Fibroblast of lung (primary cell): Measurements from ENCODE around the gene C6orf163.
A peak's percentile ranks its signal among the peaks of the same experiment; 100 is the strongest.

ENCODE experiments used
- EZH2 ChIP-seq: IDR thresholded peaks from 2 replicates; pipeline ENCODE4 v1.5.1; 2012; ENCODE audit warnings: low read length, control low read depth, mild to moderate bottlenecking; ENCODE audit errors: missing control alignments
- TF ChIP-seq, protein P1 (sequence below), 2 donors: IDR thresholded peaks in 1 of 2; conservative IDR thresholded peaks in 1 of 2; 1 replicate in 1 of 2; 2 replicates in 1 of 2; pipeline ENCODE4 v1.5.1; 2011 to 2012; ENCODE audit warnings: low read length in 2 of 2, control low read depth in 1 of 2, inconsistent platforms in 1 of 2, low read depth in 1 of 2, mild to moderate bottlenecking in 1 of 2

DNA sequence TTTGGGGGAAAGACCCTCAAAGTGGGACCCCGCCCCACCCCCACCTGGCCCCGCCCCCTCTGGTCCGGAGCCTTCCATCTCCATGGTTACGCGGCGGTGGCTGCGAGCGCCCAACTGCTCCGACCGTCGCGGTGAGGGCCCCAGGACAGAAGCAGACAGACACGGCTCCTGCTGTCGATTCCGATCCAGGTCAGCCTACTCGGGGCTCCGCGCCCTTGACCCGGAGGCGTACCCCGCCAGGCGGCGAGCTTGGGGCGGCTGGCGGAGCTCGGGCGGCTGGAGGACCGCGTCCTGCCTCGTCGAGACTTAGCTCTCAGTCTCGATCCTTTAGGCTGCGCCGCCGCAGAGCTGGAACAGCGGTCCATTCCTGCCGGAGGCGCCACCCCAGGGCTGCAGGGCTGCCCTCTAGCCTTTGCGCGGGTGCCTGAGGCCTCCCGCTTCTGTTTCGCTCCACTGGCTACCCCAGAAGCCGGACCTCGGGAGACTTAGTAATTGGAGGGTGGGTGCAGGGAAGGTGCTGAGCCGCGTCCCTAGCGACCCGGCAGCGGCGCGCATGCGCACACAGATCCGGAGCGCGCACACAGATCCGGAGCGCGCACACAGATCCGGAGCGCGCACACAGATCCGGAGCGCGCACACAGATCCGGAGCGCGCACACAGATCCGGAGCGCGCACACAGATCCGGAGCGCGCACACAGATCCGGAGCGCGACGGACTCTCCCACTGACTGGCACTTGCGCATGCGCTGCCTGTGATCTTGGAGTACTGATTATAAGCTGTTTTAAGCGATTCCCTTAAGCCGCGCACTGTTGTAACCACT lies 63.5 kb downstream of the C6orf163 start, which contains the start of gene CFAP206:
- TF ChIP-seq, protein P1, sequence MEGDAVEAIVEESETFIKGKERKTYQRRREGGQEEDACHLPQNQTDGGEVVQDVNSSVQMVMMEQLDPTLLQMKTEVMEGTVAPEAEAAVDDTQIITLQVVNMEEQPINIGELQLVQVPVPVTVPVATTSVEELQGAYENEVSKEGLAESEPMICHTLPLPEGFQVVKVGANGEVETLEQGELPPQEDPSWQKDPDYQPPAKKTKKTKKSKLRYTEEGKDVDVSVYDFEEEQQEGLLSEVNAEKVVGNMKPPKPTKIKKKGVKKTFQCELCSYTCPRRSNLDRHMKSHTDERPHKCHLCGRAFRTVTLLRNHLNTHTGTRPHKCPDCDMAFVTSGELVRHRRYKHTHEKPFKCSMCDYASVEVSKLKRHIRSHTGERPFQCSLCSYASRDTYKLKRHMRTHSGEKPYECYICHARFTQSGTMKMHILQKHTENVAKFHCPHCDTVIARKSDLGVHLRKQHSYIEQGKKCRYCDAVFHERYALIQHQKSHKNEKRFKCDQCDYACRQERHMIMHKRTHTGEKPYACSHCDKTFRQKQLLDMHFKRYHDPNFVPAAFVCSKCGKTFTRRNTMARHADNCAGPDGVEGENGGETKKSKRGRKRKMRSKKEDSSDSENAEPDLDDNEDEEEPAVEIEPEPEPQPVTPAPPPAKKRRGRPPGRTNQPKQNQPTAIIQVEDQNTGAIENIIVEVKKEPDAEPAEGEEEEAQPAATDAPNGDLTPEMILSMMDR (conservative IDR thresholded peaks at IDR 0.05 in 1 of 2, IDR thresholded peaks at IDR 0.05 in 1 of 2; ENCODE audit: low read depth in 1 of 2, low read length in 2 of 2): peak in 1 of 2 donors; percentile 12
- no peak for TF ChIP-seq EZH2
